Measurements from ENCODE around the gene PLAAT2. TPM values are rescaled to one million over a fixed set of nuclear protein-coding genes. Genes with fewer than 3 reads are reported as not detected.
A peak's percentile ranks its signal among the peaks of the same experiment; 100 is the strongest.

The PLAAT2 gene
- total and polyA plus RNA-seq, 9 donors, result 0.12 to 1.4 (median 0.35) TPM; not detected in 4

DNA sequence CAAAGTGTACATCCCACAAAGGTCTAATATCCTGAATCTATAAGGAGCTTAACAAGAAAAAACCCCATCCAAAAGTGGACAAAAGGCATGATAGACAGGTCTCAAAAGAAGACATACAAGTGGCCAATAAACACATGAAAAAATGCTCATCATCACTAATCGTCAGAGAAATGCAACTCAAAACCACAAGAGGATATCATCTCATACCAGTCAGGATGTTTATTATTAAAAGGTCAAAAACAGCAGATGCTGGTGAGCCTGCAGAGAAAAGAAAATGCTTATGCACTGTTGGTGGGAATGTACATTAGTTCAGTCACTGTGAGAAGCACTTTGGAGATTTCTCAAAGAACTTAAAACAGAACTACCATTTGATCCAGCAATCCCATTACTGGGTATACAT, 44.6 kb downstream of the PLAAT2 start:
- intact Hi-C loops (cut with DNase I), result no loop called here
- H3K4me1 ChIP-seq (ENCODE audit: insufficient read depth), result no peaks in the 10 kb centered on the region
- H3K9me3 ChIP-seq, result no peaks in the 10 kb centered on the region
- H3K36me3 ChIP-seq, result no peaks in the 10 kb centered on the region
- no peak overlapping the region for H3K4me3 ChIP-seq
- no peak overlapping the region for H3K27ac ChIP-seq
- no peaks in the 10 kb centered on the region for H3K27me3 ChIP-seq
- no peak for TF ChIP-seq EP300 (IDR thresholded peaks at IDR 0.05)
- DNase-seq, result no peak
- WGBS, 3 donors, result 0 to 11% (median 0%) methylated on average over 1 of the region's 1 CpG

DNA sequence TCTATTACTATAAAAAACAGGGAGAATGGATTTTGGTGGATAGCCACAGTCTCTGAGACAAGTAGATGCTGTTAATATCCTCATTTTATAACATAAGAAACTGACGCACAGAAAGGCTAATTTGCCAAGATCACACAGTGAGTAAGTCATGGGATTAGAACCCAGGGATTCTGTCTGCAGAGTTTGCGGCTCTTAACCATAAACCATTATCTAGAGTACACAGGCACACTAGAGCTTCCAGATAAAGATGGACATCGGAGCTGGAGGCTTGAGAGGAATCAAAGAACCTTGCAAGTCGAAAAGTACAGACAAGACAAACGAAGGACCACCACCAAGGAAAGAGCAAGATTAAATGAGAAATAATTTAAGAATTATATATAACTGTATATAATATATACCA, 46.0 kb downstream of the PLAAT2 start:
- no peak for TF ChIP-seq CTCF (IDR thresholded peaks at IDR 0.05)
- TF ChIP-seq EP300 (IDR thresholded peaks at IDR 0.05), result no peak
- no peak for TF ChIP-seq POLR2A (IDR thresholded peaks at IDR 0.05)
- no peak for DNase-seq
- Histone ChIP-seq H3K9me3 (no peaks in the 10 kb centered on the region), H3K4me3 (no peak overlapping the region), H3K36me3 (no peaks in the 10 kb centered on the region), H3K27ac (no peak overlapping the region), H3K27me3 (no peaks in the 10 kb centered on the region), H3K4me1 (ENCODE audit: insufficient read depth) (no peaks in the 10 kb centered on the region)
- intact Hi-C loops (cut with DNase I), result no loop called here
- 96 to 97% (median 96%) methylated on average over 5 of the region's 5 CpGs for WGBS, 3 donors

- no peaks in the 10 kb centered on the region for H3K36me3 ChIP-seq
- DNase-seq, result no peak
- no peaks in the 10 kb centered on the region for H3K27me3 ChIP-seq
- intact Hi-C loops (cut with DNase I), result no loop called here
- H3K4me3 ChIP-seq, result no peak overlapping the region
- WGBS, 3 donors, result 91 to 99% (median 97%) methylated on average over 6 of the region's 6 CpGs
- no peaks in the 10 kb centered on the region for H3K4me1 ChIP-seq (ENCODE audit: insufficient read depth)
- H3K27ac ChIP-seq, result no peak overlapping the region
- H3K9me3 ChIP-seq, result no peaks in the 10 kb centered on the region
- TF ChIP-seq EP300 (IDR thresholded peaks at IDR 0.05) (no peak), POLR2A (IDR thresholded peaks at IDR 0.05) (no peak), CTCF (IDR thresholded peaks at IDR 0.05) (no peak)
These were observed 47.1 kb downstream of the PLAAT2 start for GRCh38 chr11:63516109-63516508.

- no peak for DNase-seq
- intact Hi-C loops (cut with DNase I), result no loop called here
- Histone ChIP-seq H3K27me3 (no peaks in the 10 kb centered on the region), H3K27ac (no peak overlapping the region), H3K9me3 (no peaks in the 10 kb centered on the region), H3K4me1 (ENCODE audit: insufficient read depth) (peaks cover 4% of the 10 kb centered on the region), H3K36me3 (no peaks in the 10 kb centered on the region), H3K4me3 (no peak overlapping the region)
- 86 to 95% (median 92%) methylated on average over 7 of the region's 7 CpGs for WGBS, 3 donors
- no peak for TF ChIP-seq EP300 (IDR thresholded peaks at IDR 0.05)
- TF ChIP-seq POLR2A (IDR thresholded peaks at IDR 0.05), result no peak
- no peak for TF ChIP-seq CTCF (IDR thresholded peaks at IDR 0.05)
These were observed 50.4 kb downstream of the PLAAT2 start for GRCh38 chr11:63512816-63513215.

- H3K27ac ChIP-seq, result peak overlapping the region in 1 of 2 donors; percentile 34
- intact Hi-C loops (cut with DNase I), result no loop called here
These were observed 52.0 kb downstream of the PLAAT2 start for GRCh38 chr11:63511048-63511748.

More at GRCh38 chr11:63511048-63511748, 52.0 kb downstream of the PLAAT2 start:
- Histone ChIP-seq H3K9me3 (no peaks in the 10 kb centered on the region), H3K4me1 (ENCODE audit: insufficient read depth) (peaks cover 4% of the 10 kb centered on the region), H3K36me3 (no peaks in the 10 kb centered on the region), H3K27me3 (no peaks in the 10 kb centered on the region), H3K4me3 (no peak overlapping the region)
- TF ChIP-seq EP300 (IDR thresholded peaks at IDR 0.05) (no peak), CTCF (IDR thresholded peaks at IDR 0.05) (no peak), POLR2A (IDR thresholded peaks at IDR 0.05) (no peak)
- no peak for DNase-seq
- WGBS, 3 donors, result 77 to 88% (median 85%) methylated on average over 11 of the region's 11 CpGs

Measured in ovary (tissue), 9 donors.